ENCODE data around the gene SLC52A1. TPM values are rescaled to one million over a fixed set of nuclear protein-coding genes. Genes with fewer than 3 reads are reported as not detected.

The SLC52A1 gene
- polyA plus RNA-seq, 1 donor: 3.2 TPM

- no peak for DNase-seq
- H3K27me3 ChIP-seq (ENCODE audit: control insufficient read depth, insufficient read depth, low read length): no peaks in the 10 kb centered on the region
- H3K36me3 ChIP-seq (ENCODE audit: control insufficient read depth, insufficient read depth, low read length): no peaks in the 10 kb centered on the region
- no CpG with 5 or more reads among the region's 6 CpGs for WGBS (ENCODE audit: insufficient coverage, low lambda C conversion rate)
- H3K4me1 ChIP-seq (ENCODE audit: control insufficient read depth, insufficient read depth, low read length): peaks cover 5% of the 10 kb centered on the region
- no peak overlapping the region for H3K4me3 ChIP-seq (ENCODE audit: low read length)
- H3K9me3 ChIP-seq (ENCODE audit: control insufficient read depth, low read depth, low read length): no peaks in the 10 kb centered on the region
- H3K27ac ChIP-seq (ENCODE audit: low read length): no peak overlapping the region
These were observed 41.1 kb downstream of the SLC52A1 start for GRCh38 chr17:4994081-4994595.

- no peaks in the 10 kb centered on the region for H3K27me3 ChIP-seq (ENCODE audit: control insufficient read depth, insufficient read depth, low read length)
- H3K4me3 ChIP-seq (ENCODE audit: low read length): peak overlapping the region; percentile 96
- no CpG with 5 or more reads among the region's 30 CpGs for WGBS (ENCODE audit: insufficient coverage, low lambda C conversion rate)
- no peaks in the 10 kb centered on the region for H3K9me3 ChIP-seq (ENCODE audit: control insufficient read depth, low read depth, low read length)
- H3K36me3 ChIP-seq (ENCODE audit: control insufficient read depth, insufficient read depth, low read length): peaks cover 5% of the 10 kb centered on the region
- DNase-seq: no peak
- peaks cover 21% of the 10 kb centered on the region for H3K4me1 ChIP-seq (ENCODE audit: control insufficient read depth, insufficient read depth, low read length)
- H3K27ac ChIP-seq (ENCODE audit: low read length): peak overlapping the region; percentile 87
These were observed 47.3 kb downstream of the SLC52A1 start for GRCh38 chr17:4987767-4988567.

GRCh38 chr17:4986951-4987766 is 48.1 kb downstream of the SLC52A1 start, which contains the start of gene CAMTA2:
TSS of gene CAMTA2 (minus strand) at chr17:4987675. CDS start at chr17:4986222, 1,453 bp downstream.
- H3K27ac ChIP-seq (ENCODE audit: low read length): peak within 1 kb of the TSS; percentile 87

GRCh38 chr17:4986403-4986802 is 48.8 kb downstream of the SLC52A1 start:
- Histone ChIP-seq H3K4me1 (ENCODE audit: control insufficient read depth, insufficient read depth, low read length) (peaks cover 21% of the 10 kb centered on the region), H3K27me3 (ENCODE audit: control insufficient read depth, insufficient read depth, low read length) (no peaks in the 10 kb centered on the region), H3K9me3 (ENCODE audit: control insufficient read depth, low read depth, low read length) (no peaks in the 10 kb centered on the region), H3K4me3 (ENCODE audit: low read length) (peak overlapping the region; percentile 96), H3K27ac (ENCODE audit: low read length) (peak overlapping the region; percentile 87), H3K36me3 (ENCODE audit: control insufficient read depth, insufficient read depth, low read length) (peaks cover 13% of the 10 kb centered on the region)
- no peak for DNase-seq
- WGBS (ENCODE audit: insufficient coverage, low lambda C conversion rate): no CpG with 5 or more reads among the region's 5 CpGs

More at GRCh38 chr17:4986951-4987766, 48.1 kb downstream of the SLC52A1 start, which contains the start of gene CAMTA2:
- Histone ChIP-seq H3K36me3 (ENCODE audit: control insufficient read depth, insufficient read depth, low read length) (peaks cover 8% of the 10 kb centered on the region), H3K27me3 (ENCODE audit: control insufficient read depth, insufficient read depth, low read length) (no peaks in the 10 kb centered on the region), H3K9me3 (ENCODE audit: control insufficient read depth, low read depth, low read length) (no peaks in the 10 kb centered on the region), H3K4me1 (ENCODE audit: control insufficient read depth, insufficient read depth, low read length) (peaks cover 21% of the 10 kb centered on the region), H3K4me3 (ENCODE audit: low read length) (peak within 1 kb of the TSS; percentile 96)
- DNase-seq: peak; percentile 68 to 89
- no CpG with 5 or more reads among the region's 78 CpGs for WGBS (ENCODE audit: insufficient coverage, low lambda C conversion rate)

Other genes with a start within 250 kb of the SLC52A1 start
- gene VMO1, start 249.1 kb downstream of the SLC52A1 start, polyA plus RNA-seq: 2.1 TPM
- gene GLTPD2, start 246.5 kb downstream of the SLC52A1 start, polyA plus RNA-seq: 34.4 TPM
- 97.1 TPM for gene PSMB6, start 239.3 kb downstream of the SLC52A1 start, polyA plus RNA-seq
- gene PLD2, start 228.3 kb downstream of the SLC52A1 start, polyA plus RNA-seq: 21.8 TPM
- 103 TPM for gene MINK1, start 202.1 kb downstream of the SLC52A1 start, polyA plus RNA-seq
- gene C17orf107, start 135.9 kb downstream of the SLC52A1 start, polyA plus RNA-seq: 2.1 TPM
- 0.37 TPM for gene CHRNE, start 132.3 kb downstream of the SLC52A1 start, polyA plus RNA-seq
- gene GP1BA, start 103.1 kb downstream of the SLC52A1 start, polyA plus RNA-seq: 1.5 TPM
- 47.1 TPM for gene SLC25A11, start 95.4 kb downstream of the SLC52A1 start, polyA plus RNA-seq
- gene RNF167, start 95.2 kb downstream of the SLC52A1 start, polyA plus RNA-seq: 117 TPM
- gene PFN1, start 86.9 kb downstream of the SLC52A1 start, polyA plus RNA-seq: 557 TPM
- 31.4 TPM for gene ENO3, start 84.3 kb downstream of the SLC52A1 start, polyA plus RNA-seq
- 82.0 TPM for gene SPAG7, start 67.6 kb downstream of the SLC52A1 start, polyA plus RNA-seq
- gene CAMTA2, start 47.8 kb downstream of the SLC52A1 start, polyA plus RNA-seq: 35.6 TPM
- gene INCA1, start 37.9 kb downstream of the SLC52A1 start, polyA plus RNA-seq: 4.6 TPM
- 69.2 TPM for gene KIF1C, start 37.5 kb downstream of the SLC52A1 start, polyA plus RNA-seq
- gene ZFP3, start 43.0 kb upstream of the SLC52A1 start, polyA plus RNA-seq: 9.9 TPM
- gene ZNF232, start 76.5 kb upstream of the SLC52A1 start, polyA plus RNA-seq: 11.1 TPM
- gene USP6, start 80.6 kb upstream of the SLC52A1 start, polyA plus RNA-seq: 0.54 TPM
- 14.6 TPM for gene ZNF594, start 156.4 kb upstream of the SLC52A1 start, polyA plus RNA-seq
- 4.1 TPM for gene SCIMP, start 199.4 kb upstream of the SLC52A1 start, polyA plus RNA-seq
- gene RABEP1, start 246.9 kb upstream of the SLC52A1 start, polyA plus RNA-seq: 42.5 TPM

Data from large intestine (tissue), 3 donors.